ACC112 (cell line): ENCODE data around the gene INHBC.

ENCODE experiments used
- H2AFZ ChIP-seq: fragments of 200-600 bp; sonication (generic); one replicate; pipeline ENCODE4 v1.6.0; 2017; ENCODE audit warnings: antibody characterized with exemption, low read length; ENCODE audit not compliant: unreplicated experiment
- H3K27ac ChIP-seq: fragments of 200-600 bp; sonication (generic); 2 replicates; pipeline ENCODE4 v1.5.1; 2014; ENCODE audit warnings: low read depth, mild to moderate bottlenecking, antibody characterized with exemption, low read length, moderate library complexity
- H3K27me3 ChIP-seq: fragments of 200-600 bp; sonication (generic); 2 replicates; pipeline ENCODE4 v1.6.1; 2014; ENCODE audit warnings: mild to moderate bottlenecking, antibody characterized with exemption, low read length, moderate library complexity, mixed read lengths; ENCODE audit not compliant: insufficient read depth
- H3K36me3 ChIP-seq: fragments of 200-600 bp; sonication (generic); 2 replicates; pipeline ENCODE4 v1.6.1; 2016; ENCODE audit warnings: mild to moderate bottlenecking, antibody characterized with exemption, low read length, moderate library complexity, mixed read lengths; ENCODE audit not compliant: insufficient read depth
- H3K4me1 ChIP-seq: fragments of 200-600 bp; sonication (generic); one replicate; pipeline ENCODE4 v1.6.1; 2016; ENCODE audit warnings: low read length, mixed read lengths; ENCODE audit not compliant: insufficient read depth, unreplicated experiment, control insufficient read depth
- H3K4me3 ChIP-seq: fragments of 200-600 bp; sonication (generic); 2 replicates; pipeline ENCODE4 v1.5.1; 2014; ENCODE audit warnings: mild to moderate bottlenecking, low read depth, low read length
- H3K79me2 ChIP-seq: fragments of 200-600 bp; sonication (generic); one replicate; pipeline ENCODE4 v1.6.0; 2016; ENCODE audit warnings: low read length; ENCODE audit not compliant: control insufficient read depth, unreplicated experiment, insufficient read depth

The INHBC gene

DNA sequence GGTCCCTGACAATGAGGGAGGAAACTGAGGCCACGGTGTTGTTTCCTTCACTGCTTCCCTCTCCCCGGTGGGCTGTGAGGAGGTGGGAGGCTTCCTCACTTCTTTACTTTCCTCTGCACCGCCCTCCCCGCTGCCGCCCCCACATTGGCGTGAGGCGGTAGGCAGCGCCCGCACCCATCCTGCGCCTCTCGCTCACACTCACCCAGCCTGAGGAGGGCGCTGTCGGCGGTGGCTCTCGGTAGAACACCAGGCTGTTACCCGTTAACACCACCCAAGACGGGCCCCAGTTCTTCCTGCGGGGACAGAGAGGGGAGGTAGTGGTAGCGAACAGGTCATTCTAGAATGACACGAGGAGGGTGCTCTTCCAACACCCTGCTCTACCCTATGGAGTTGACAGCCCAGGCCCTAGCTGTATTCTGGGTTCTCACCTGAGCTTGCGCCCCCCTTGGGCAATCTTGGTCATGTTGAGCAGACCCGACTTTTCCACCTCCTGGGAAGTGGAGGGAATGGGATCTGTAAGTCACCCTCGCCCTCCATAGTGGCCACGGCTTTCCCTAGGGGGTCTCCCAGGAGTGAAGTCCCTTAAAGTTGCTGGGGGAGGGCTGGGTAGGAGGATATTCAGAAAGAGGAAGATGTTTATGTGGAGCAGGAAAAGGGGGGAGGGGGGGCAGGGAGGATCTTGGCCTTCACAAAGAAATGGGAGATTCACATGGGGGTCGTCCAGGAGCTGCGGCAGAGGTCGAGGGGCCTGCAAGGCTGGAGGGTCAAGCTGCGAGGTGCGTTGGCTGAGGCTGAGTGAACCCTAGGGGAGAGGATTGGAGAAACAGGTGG lies 41.8 kb downstream of the INHBC start:
- H3K27me3 ChIP-seq: peaks cover 68% of the 10 kb centered on the region
- H3K4me3 ChIP-seq: peak overlapping the region; percentile 61
- H3K27ac ChIP-seq: no peak overlapping the region
- no peaks in the 10 kb centered on the region for H3K79me2 ChIP-seq
- no peak overlapping the region for H2AFZ ChIP-seq
- H3K36me3 ChIP-seq: no peaks in the 10 kb centered on the region
- peaks cover 9% of the 10 kb centered on the region for H3K4me1 ChIP-seq

DNA sequence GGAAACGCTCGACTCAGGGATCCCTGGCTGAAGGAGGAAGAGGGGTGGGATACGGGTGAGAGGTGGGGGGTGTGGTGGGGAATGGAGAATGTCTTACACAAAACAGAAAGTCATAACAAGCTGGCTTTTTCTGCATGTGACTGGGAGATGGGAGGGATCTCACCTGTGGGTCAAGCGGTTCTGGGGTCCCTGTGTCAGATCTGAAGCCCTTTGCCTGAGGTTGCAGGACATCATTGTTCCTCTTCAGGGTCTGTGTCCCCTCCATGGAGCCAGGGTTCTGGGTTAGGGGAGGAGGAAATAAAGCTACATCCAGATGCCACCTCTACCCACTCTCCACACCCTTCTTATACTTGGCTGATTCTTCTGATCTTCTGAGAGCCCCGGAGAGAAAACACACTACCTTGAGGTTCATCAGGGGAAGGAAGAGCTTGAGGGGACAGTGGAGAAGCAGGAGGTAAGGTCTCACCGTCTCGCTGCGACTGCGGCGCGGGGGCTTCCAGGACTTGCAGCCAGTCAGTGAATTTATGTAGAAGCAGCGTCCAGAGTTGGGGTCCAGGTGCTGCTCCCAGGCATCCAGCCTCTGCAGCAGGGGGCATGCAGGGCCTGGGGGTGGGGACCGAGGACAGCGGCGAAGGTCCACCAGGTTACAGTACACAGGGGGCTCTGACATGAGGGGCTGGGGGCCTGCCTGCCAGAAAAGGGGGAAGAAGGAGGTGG lies 42.6 kb downstream of the INHBC start:
- no peaks in the 10 kb centered on the region for H3K79me2 ChIP-seq
- no peak overlapping the region for H2AFZ ChIP-seq
- H3K27me3 ChIP-seq: peaks cover 62% of the 10 kb centered on the region
- no peaks in the 10 kb centered on the region for H3K36me3 ChIP-seq
- H3K27ac ChIP-seq: no peak overlapping the region
- peaks cover 9% of the 10 kb centered on the region for H3K4me1 ChIP-seq
- H3K4me3 ChIP-seq: no peak overlapping the region

DNA sequence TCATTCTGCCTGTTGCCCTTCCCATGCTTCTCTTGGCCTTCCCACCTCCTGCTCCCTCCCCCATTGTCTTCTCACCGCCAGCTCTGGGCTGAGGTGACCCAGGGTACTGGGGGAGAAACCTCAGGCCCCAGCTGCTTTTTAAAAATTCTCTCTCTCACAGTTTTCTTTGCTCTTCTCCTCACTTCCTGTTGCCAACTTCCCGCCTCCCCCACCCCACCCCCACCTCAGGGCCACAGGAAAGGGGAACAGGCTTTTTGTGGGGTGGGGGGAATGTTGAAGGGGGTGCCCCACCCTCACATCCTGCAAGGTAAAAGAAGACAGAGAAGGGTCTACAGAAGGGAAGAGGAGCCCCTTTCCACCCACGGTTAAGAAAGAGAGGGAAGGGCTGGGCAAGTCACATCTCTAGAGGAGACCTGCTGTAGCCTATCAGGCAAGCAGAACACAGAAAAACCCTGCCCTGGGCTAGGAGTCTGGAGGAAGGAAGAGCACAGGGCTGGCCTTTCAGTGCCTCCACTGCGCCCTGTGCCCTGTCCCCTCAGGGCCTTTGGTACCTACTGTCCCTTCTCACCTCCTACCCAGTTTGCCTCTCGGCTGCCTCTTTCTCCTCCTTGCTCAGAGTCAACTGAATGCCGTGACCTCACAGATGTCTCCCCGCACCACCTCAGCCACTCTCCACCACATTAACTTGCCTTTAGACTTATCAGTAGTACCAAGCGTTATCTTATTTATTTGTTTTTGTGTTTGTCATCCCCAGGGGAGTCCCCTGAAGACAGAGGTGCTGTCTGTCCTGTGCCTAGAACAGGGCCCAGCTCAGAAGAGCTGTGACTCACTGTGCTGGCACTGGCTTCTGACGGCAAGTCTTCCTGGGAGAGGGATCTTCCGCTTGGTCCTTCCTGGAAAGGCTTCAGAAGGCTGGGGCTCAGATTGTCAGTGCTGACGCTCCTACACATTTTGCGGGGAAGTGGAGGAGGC lies 43.4 kb downstream of the INHBC start:
- Histone ChIP-seq H3K4me3 (no peak overlapping the region), H2AFZ (no peak overlapping the region), H3K36me3 (no peaks in the 10 kb centered on the region), H3K27ac (no peak overlapping the region), H3K27me3 (peaks cover 54% of the 10 kb centered on the region), H3K4me1 (peaks cover 9% of the 10 kb centered on the region), H3K79me2 (no peaks in the 10 kb centered on the region)

GRCh38 chr12:57479043-57479375 lies 44.4 kb downstream of the INHBC start:
- Histone ChIP-seq H3K27me3 (peaks cover 45% of the 10 kb centered on the region), H3K36me3 (no peaks in the 10 kb centered on the region), H2AFZ (no peak overlapping the region), H3K4me1 (peaks cover 9% of the 10 kb centered on the region), H3K79me2 (no peaks in the 10 kb centered on the region), H3K27ac (no peak overlapping the region), H3K4me3 (no peak overlapping the region)

- Histone ChIP-seq H3K27ac (no peak within 1 kb of the TSS), H3K79me2 (no peaks in the 10 kb centered on the region), H3K36me3 (no peaks in the 10 kb centered on the region), H2AFZ (no peak within 1 kb of the TSS), H3K27me3 (peaks cover 40% of the 10 kb centered on the region), H3K4me3 (no peak within 1 kb of the TSS), H3K4me1 (peaks cover 9% of the 10 kb centered on the region)
These were observed 45.0 kb downstream of the INHBC start, which contains the start of gene ARHGAP9 for GRCh38 chr12:57479376-57480115. Gene ARHGAP9, minus strand, starts transcription at chr12:57479866. Its CDS starts 460 bp downstream, at chr12:57479406.

DNA sequence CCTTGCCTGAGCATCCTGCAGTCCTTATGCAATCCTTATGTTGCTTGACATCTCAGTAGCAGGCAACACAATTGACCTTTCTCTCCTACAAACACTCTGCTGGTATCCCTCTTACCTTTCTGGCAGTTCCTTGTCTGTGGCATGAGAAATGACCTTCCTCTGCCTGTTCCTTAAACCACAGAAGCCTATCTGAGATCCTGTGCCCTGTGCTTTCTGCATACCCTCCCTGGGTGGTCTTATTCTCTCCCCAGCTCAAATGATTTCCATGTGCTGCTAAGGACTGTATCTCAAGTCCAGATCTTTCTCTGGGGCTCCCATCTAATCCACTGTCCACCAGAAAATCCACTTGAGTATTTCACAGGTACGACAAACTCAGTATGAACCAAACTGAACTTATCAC lies 47.1 kb downstream of the INHBC start:
- no peaks in the 10 kb centered on the region for H3K79me2 ChIP-seq
- no peaks in the 10 kb centered on the region for H3K36me3 ChIP-seq
- H3K27ac ChIP-seq: no peak overlapping the region
- no peak overlapping the region for H3K4me3 ChIP-seq
- H2AFZ ChIP-seq: no peak overlapping the region
- H3K4me1 ChIP-seq: no peaks in the 10 kb centered on the region
- H3K27me3 ChIP-seq: peaks cover 19% of the 10 kb centered on the region

DNA sequence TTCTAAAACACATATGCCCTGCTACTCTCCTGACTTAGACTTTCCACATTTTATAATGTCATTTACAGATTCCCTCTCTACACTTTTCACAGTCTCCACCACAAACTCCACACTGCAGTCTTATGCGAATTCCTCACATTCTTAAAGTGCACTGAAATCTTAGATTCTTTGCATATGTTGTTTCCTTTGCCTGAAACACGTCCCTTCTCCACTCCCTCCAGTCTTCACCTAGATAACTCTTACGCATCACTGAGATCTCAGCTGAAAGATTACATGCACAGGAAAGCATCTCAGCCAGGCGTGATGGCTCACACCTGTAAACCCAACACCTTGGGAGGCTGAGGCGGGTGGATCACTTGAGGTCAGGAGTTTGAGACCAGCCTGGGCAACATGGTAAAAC lies 48.9 kb downstream of the INHBC start:
- no peak overlapping the region for H3K27ac ChIP-seq
- H3K27me3 ChIP-seq: peaks cover 7% of the 10 kb centered on the region
- no peaks in the 10 kb centered on the region for H3K36me3 ChIP-seq
- no peaks in the 10 kb centered on the region for H3K4me1 ChIP-seq
- no peak overlapping the region for H3K4me3 ChIP-seq
- no peak overlapping the region for H2AFZ ChIP-seq
- peaks cover 6% of the 10 kb centered on the region for H3K79me2 ChIP-seq

DNA sequence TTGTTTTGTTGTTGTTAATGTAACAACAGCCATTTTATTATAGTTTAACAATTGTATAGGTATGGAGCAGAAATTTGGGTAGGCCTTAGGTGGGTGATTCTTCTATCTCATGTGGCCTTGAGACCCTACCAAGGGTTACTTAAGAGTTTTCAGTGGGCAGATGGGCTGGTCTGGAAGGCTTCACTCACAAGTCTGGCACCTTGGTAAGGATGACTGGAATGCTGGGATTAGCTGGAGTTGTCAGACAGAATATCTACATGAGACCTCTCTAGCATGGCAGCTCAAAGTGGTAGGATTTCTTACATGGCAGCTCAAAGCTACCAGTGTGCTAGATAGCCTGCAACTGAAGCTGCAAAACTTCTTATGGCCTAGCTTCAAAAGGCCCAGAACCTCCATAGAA lies 51.1 kb downstream of the INHBC start:
- Histone ChIP-seq H2AFZ (no peak overlapping the region), H3K4me1 (peaks cover 10% of the 10 kb centered on the region), H3K36me3 (peaks cover 6% of the 10 kb centered on the region; the same call in 1 of the 2 replicates), H3K27me3 (peaks cover 3% of the 10 kb centered on the region), H3K4me3 (no peak overlapping the region), H3K79me2 (peaks cover 26% of the 10 kb centered on the region), H3K27ac (no peak overlapping the region)

DNA sequence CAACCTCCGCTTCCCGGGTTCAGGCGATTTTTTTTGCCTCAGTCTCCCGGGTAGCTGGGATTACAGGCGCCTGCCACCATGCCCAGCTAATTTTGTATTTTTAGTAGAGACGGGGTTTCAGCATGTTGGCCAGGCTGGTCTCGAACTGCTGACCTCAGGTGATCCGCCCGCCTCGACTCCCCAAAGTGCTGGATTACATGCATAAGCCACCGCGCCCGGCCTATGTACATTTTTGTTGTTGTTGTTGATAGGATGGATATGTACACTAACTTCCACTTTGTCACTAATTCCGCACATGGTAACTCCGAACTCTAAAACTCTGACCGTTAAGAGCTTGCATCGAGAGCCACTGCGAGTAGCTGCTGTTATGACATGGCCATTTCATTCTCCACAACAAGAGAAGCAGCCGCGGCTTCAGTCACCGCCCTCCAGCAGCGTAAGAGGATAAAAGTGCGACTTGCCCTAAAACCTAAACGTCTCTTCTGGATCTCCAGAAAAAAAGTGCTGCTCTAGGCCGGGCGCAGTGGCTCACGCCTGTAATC lies 52.5 kb downstream of the INHBC start:
- Histone ChIP-seq H3K36me3 (peaks cover 17% of the 10 kb centered on the region), H3K4me3 (peak overlapping the region; percentile 89), H3K27ac (no peak overlapping the region)

More for the DNA sequence above, 52.5 kb downstream of the INHBC start:
- H3K4me1 ChIP-seq: peaks cover 10% of the 10 kb centered on the region
- H2AFZ ChIP-seq: peak overlapping the region; percentile 74
- peaks cover 26% of the 10 kb centered on the region for H3K79me2 ChIP-seq
- no peaks in the 10 kb centered on the region for H3K27me3 ChIP-seq
